ENCODE measurements around the gene RXRB.

The RXRB gene

DNA sequence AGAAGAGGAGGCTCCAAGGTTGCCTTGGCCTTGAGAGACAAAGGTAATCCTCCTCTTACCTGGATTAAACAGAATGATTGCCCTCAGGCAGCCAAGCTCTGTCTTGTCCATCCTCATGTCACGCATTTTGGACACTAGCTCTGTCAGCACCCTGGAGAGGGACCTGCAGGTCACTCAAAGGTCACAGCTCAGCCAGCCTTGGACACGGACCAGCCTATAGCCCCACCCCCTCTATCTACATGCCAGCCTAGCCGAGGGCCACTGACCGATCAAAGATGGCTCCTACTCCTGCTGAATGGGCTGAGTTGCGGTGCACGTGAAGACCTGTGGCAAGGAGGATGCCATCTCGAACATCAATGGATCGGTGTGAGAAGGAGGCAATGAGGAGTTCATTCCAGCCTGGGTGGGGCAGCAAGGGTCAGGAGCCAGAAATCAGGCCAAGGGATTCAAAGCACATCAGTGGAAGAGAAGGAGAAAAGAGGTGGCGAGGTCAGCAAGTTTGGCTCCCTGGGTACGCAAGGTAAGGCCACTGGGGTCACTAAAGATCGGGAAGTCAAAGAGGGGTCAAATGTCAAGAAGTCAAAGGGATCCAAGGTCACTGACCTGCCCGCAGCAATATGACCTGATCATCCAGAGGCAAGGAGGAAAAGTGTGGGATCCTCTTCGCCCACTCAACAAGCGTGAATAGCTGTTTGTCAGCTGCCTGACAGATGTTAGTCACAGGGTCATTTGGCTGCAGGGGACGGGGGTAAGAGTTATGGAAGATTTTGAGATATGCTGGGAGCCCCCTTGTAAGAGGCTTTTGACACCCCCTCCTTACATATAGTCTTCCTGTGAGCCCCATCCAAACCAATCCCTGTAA is 4.9 kb downstream of the RXRB start:
- DNase-seq, result no peak

DNA sequence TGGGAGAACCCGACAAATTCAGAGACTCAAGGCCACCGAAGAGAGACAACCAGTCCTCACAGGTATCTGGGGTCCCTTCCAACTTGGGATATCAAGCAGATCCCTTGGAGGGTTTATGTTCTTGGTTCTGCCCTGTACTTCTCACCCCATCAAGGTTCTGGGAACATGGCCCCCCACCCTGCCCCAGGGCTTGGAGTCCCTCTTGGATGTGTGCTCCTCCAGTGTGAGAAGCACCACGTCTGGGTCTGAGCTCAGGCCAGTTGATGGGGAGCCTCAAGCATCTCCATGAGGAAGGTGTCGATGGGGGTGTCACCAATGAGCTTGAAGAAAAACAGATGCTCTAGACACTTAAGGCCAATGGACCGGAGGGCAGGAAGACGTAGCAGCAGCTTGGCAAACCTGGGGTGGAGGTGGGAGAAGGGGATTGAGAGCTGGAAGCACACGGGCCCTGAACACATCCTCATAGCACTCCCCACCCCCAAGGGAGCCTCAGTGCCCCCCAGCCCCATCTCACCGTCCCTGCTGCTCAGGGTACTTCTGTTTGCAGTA is 6.0 kb downstream of the RXRB start:
- no peak for DNase-seq

DNA sequence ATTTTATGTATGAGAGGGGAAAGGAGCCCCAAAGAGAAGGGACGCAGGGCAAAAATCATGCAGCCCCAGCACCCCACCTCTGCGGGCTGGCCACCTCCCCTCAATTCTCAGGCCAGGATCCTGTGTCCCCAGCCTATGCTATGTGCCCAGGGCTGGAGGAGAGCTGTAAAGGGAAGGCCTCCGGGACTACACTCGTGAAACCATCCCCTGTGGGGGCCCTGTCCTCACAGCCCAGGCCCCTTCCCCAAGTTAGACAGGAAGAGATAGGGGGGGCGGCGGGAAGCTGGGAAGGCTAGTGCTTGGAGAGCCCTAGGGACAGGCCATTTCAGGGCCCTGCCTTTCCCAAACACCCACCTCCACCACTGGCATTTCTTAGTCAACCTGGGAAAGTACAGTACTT is 6.8 kb downstream of the RXRB start:
- peak; percentile 32 for DNase-seq

DNA sequence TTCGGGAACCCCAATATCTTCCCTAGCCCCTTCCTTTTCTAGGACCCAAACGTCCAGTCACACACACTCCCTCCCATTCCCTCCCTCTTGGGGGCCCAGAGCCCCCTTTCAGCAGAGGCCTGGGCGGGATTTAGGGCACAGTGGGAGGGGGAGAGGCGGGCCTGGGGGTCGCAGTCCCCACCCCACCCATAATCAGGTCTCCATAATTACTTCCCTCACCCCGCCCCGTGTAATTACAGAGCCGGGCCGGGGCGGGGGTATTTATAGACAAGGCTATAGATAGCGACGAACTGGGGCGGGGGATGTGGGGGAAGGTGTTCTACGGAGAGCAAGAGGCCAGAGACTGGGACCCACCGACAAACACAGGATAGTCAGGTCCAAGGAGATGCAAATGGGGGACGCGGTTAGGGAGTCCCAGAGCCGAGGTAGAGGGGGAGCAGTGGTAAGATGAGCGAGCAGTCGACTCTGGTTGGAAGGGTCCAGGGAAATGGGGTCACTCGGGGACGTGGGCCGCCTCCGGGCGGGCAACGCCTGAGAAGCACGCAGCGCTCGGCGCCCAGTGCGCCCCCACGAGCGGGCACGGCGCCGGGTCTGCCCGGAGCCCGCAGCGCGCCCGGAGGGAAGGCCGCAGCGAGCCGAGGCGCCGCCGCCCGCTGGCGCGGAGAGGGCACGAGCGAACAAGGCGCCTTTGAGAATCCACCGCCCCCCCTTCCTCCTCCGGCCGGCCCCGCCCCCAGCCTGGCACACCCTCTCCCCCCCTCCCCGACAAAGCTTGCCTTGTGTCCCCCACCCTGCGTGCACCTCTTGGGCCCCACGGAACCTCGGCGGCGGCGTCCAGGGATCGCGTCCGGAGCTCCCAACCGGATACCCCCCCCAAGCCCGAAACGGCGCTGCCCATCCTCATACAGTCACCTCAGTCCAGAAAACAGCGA is 7.5 kb downstream of the RXRB start:
- DNase-seq, result peak; percentile 57

DNA sequence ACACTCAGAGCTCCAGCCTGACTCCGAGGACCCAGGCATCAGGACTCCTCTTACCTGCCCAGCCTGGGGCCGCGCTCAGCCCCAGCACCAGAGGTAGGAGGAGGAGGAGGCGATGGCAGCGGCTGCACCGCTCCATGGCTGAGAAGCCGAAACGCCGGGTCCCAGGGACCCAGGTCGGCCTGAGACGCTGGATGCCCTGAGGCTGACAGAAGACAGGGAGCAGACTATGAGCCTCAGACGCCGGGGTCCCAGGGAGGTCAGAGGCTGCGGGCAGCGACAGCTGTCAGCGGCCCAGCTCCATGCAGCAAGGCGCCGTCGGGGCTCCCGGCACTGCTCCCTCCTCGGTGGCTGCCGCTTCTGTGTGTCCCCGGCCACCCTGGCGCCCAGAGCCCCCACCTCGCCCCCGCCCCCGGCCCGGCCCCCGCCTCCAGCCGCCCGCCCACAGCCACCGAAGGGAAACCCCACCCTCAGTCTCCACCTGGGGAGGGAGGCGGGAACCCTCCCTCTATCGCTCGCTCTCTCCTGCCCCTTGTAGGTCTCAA is 8.3 kb downstream of the RXRB start, which contains the start of gene COL11A2:
Gene COL11A2, minus strand, starts transcription at position 363 of the 542 bp plus-strand sequence. Its CDS starts 227 bp downstream, at position 136.
- DNase-seq, result peak; percentile 47

DNA sequence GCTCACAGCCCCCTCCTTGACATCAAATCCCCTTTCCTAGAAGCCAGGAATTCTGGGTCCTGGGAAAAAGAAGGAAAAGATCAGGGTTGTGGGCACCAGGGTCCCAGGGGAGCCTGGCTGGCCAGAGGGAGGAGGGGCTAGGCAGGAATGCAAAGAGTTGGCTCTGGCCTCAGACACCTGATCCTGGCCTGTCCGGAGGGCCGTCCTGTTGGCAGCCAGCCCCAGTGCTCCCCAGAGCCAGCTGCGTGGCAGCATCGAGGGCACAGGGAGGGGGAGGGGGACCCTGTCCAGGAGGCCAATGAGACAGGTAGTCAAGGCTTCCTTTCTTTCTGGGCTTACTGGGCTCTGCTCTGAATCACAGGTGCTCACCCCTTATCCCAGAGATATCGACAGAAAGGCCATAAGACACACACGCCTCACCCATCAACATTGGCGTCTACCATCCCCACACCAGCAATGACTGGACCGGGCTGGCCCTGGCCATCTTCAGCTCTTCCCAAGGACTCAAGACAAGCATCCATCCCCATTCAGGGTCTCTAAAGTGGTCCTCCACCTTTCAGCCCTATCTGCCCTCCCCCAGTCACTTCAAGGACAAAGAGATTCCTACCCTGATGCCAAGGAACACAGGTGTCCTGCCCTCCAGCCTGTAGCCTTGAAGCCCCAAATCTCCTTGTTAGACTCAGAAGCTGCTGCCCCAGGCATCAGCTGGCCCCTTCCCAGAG is 8.9 kb downstream of the RXRB start:
- no peak for DNase-seq

DNA sequence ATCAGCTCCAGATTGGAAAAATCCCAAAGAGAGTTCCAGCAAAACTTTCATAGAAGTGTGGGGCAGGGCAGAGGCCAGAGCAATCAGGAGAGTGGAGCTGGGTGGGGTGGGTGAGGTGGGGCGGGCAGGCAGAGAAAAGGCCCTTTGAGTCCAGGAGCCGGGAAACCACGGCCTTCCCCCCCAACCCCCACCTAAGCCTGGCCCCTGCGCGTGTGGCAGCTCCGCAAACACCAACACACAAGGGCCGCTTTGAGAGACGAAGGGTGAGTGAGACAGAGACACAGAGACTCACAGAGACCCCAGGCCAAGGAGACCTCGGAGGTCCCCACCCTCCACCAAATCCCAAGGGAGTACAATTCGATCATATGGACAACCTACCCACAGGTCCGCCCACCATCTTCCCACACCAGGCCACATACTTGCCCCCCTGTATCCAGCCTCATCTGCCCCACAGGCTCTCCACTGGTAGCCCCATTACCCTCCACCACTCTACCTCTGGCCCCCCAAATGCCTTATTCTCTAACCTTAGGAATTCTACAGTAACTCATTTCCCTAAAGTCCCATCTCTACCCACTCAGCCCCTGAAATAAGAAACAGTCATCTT is 9.9 kb downstream of the RXRB start:
- no peak for DNase-seq

DNA sequence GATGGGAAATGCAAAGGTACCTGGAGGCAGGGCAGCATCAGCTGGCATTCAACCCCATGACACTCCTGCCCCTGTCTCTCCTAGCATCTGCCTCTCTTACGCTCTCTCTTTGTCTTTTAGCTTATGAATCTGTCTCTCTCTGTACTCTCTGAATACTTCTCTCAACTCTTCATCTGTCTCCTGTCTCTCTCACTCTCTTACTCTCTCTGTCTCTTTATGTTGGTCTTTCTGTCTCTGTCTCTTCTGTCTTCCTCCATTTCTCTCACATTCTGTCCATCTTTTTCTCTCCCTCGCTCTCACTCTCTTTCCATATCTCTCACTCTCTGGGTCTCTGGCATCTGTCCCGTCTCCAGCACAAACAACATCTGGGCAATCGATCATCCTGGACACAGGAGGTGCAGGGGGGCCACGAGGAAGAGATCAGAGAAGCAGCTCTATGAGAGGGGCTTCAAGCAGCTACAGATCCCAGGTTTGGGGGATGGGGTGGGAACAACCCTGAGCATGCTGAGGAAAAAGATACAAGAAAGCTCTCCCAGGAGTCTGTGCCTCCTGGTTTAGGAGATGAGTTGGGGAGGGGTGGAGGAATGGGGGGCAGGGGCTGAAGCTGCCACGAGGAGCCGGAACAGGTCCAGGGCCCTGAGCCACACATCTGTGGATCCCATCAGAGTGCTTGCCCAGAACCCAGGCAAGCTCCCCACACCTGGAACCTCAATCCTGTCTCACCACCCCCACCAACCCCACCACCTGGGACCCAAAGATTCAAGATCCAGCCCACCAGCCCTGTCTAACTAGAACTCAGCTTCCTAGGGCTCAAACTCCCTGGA is 10.6 kb downstream of the RXRB start:
- DNase-seq, result no peak

DNA sequence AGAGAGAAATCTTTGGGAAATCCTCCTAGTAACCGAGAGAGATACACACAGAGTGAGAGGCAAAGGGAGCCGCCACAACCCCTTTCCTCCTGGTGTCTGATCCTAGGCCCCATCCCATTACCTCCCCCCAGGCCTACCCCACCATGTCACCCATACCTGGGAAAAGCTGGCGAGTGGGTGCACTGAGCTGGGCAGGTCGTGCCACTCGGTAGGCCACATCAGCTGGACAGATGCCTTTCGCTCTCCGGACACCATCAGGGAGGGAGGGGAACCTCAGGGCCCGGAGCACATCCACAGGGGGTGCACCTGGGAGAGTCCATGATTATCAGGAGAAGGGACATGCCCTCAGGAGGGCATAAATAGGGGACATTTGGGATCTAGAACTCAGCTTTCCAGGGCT is 11.3 kb downstream of the RXRB start:
- DNase-seq, result no peak

DNA sequence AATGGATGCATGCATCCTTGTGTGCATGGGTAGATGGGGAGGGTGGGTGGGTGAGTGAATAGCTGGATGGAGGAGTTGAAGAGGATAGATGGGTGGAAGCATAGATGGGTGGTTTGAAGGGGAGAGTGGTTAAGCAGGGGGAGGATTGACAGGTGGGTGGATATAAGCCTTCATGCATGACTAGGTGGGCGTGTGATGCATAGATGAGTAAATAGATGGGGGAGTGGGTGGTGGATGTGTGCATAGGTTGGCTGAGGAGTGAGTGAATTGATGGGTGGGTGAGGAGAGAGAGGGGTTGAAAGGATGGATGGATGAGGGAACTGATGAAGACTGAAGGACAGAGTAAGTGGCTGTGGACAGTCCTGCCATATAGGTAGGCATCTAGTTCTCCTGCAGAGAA is 12.7 kb downstream of the RXRB start:
- DNase-seq, result no peak

DNA sequence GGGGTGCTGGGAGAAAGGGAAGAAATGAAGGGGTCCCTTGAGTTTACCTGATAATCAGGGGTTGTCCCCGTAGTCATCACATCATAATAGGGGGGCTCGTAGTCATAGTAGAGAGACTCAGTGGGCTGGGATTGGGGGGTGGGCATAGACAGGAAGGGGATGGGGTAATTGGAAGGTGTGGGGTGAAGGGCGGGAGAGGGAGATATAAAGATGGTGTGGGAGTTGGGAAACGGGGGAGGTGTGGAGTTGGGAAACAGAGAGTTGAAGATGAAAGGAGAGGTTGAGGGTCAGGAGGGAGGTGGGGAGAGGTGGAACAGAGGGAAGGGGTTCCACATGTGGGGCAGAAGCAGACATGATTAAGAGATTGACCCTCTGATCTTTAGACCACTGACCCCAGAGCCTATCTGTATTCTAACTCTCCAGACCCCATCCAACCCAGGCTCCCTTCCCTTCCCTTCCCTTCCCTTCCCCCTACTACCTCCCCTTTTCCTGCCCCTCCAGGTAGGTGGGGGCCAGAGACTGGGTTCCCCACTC is 14.7 kb downstream of the RXRB start:
- no peak for DNase-seq

DNA sequence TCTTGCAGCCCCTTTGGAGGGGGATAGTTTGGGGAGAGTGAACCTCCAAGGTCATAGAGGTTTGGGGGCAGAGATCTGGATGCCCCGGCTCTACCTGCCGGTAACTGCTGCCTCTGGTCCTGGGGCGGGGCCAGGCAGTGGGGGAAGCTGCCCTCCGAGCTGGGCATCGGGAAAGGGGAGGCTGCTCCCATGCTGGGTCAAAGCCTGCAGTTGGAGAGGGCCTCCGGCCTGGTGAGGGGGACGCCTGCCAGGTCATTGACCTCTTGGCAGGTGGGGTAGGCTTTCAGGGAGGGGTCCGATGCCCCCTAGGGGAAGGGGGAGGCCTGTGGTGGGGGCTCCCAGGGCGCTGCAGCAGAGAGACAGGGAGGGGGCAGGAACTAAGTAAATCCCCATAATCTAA is 15.3 kb downstream of the RXRB start:
- DNase-seq, result no peak

DNA sequence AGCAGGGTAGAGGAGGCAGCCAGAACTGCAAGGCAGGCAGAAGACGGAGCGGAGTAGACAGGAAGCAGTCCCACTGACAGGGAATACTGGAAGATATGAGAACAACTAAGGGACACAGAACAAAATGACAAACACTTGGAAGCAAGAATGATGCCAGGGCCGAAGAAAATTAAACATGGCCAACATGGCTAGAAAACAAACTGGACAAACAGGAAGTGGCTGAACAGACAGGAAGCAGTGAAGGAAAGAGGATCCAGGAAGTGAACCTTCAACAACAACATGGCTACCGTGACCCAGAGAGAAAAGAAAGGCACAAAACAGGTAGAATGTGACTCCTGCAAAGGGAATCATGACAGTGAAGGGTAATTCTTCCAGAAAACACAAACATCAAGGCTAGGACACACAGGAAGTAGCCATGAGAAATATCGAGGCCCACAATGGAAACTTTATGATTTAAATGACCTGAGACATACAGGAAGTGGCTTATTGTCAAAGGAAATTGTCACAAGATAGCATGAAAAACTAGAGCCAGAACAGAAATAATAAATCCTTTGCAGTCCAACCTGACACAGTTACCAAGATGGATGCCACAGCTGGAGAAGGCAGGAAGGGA is 17.3 kb downstream of the RXRB start:
- DNase-seq, result no peak

DNA sequence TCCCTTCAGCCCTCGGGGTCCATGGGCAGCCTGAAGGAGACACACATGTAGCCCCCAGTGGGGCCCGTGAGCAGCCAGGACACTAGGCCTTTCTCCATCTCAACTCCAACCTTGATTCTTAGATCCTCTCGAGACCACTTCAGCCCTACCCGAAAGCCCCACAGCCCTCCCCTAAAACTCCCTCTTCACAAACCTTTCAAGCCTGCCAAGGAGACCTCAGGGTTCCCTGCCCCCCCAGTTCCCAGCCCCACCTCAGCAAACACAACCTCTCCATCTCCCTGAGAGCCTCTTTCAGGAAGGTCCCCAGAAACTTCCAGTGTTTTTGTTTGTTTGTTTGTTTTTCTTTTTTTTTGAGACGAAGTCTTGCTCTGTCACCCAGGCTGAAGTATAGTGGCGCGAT is 19.3 kb downstream of the RXRB start:
- no peak for DNase-seq

DNA sequence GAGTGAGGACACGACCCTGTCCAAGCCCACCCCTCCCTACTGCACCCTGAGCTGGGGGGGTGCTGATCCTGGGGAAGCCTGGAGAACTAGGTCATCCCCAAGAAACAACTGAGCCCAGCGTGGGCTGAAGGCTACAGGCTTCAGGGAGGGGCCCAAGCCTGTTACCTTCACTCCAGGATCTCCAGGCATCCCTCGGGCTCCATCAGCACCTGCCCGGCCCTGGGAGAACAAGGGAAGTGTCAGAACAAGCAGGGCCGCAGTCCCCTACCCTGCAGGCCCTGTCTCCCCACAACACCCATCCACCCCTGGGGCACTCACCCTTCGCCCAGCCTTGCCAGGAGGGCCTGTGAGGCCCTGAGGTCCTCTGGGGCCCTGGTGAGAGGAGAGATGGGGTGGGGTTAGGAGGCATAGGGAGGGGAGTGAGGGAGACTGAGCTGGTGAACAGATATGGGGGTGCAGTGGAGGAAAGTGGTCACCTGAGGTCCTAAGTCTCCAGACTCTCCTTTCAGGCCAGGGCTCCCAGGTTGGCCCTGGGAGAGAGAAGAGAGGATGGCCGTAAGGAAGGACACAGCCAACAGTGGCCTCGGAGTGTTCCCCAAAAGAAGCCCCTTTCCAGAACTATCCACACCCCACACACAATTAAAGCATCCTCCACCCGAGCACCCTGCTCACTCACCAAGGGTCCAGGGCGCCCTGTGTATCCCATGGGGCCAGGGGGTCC is 21.6 kb downstream of the RXRB start:
- DNase-seq, result no peak

DNA sequence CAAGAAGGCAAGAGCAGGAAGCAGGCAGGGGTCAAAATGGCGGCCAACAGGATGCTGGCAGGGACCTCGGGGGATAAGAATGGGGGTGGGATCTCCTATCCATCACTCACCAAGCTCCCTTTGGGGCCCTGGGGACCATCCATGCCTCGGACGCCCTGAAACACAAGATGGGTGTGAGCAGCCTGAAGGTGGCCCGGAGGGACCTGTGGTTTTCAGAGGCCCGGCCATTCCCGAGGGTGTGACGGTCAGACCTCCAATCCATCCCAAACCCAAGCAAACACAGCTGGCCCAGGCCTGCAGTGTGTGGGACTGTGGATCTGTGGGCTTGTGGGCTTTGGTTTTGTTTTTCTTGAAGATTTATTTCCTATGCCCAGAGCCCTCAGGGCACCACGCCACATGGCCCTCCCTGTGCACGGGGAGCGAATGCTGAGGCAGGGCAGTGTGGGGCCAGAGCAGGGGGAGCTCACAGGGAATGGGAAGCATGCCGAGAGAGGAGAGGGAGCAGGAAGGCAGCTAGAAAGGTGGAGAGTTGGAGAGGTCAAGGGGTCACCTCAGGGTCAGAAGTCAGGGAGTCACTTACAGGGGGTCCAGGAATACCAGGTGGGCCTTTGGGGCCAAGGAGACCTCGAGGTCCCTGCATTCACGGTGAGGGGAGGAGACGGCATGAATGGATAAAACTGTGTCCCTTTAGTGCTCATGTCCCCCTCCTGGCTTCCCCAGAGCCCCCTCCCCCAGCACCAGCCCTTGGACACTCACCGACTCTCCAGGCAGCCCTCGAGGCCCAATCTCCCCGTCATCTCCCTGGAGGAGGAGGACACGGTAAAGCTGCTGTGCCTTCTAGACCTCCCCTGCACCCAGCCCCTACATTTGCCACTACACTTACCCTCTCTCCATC is 22.7 kb downstream of the RXRB start:
- DNase-seq, result no peak

DNA sequence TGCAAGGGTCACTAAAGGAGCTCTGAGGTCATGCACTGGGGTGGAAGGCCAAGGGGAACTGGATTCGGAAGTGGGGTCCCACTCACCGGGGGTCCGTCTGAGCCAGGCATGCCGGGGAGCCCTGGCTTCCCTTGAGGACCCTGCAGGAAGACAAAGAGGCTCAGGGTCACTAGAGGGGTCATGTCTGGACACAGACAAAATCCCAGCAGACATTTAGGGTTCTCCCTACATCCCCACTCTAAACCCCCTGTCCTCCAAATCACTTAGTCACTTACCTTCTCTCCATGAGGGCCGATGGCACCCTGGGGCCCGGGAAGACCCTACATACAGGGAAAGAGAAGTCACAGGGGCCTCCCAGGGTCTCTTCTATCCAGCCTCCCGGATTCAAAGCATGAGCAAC is 23.6 kb downstream of the RXRB start:
- no peak for DNase-seq

DNA sequence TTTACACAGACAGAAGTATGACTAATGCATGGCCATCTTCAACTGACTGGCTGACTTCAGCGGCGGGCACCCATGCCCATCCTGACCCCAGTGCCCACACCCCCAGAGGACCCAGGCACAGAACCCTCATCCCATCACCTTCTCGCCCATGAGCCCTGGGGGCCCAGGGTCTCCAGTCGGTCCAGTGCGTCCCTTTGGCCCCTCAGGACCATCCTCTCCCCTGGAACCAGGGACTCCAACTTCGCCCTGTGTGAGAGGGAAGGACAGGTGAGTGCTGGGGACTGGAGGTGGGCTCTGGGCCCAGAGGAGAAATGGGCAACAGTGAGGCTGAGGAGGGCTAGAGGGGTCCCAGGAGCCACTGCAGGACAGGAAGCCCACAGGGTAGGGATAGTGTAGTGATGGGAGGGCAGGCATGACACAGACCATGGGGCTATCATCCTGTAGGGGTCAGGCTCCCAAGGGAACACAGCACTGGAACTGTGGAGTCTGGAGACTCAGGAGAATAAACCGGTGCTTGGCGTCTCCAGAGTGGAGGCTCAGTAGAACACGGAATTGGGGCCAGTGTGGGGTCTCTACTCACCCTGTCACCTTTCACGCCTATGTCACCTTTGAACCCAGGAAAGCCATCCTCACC is 24.9 kb downstream of the RXRB start:
- no peak for DNase-seq

Data from retina (tissue), 1 donor.